Measurements from ENCODE around the gene GSTM1.
A peak's percentile ranks its signal among the peaks of the same experiment; 100 is the strongest.

GSTM1 gene

DNA sequence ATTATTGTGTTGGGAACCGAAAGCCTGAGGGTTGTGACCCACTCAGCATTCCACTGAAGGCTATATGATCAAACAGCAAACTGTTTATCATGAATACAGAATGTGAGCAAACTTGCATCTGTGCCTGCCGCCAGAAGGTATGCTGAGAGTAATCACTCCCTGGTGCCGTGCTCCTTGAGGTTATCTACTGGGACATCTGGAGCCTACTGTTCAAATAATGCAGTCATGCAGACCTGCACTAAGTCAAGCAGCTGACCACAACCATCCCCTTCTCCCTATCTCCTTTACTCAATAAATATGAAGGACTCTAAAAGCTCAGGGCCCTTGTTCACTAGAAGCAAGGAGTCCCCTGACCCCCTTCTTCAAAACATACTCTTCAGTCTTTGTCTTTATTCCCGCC, 37.9 kb downstream of the GSTM1 start:
- H3K9me3 Mint-ChIP-seq, result no peaks in the 10 kb centered on the region
- ATAC-seq, result no peak
- no peaks in the 10 kb centered on the region for H3K4me1 Mint-ChIP-seq
- peaks cover 9% of the 10 kb centered on the region for H3K27me3 Mint-ChIP-seq
- H3K4me3 Mint-ChIP-seq, result no peak overlapping the region
- no peak overlapping the region for H3K27ac Mint-ChIP-seq
- H3K36me3 Mint-ChIP-seq, result no peaks in the 10 kb centered on the region

DNA sequence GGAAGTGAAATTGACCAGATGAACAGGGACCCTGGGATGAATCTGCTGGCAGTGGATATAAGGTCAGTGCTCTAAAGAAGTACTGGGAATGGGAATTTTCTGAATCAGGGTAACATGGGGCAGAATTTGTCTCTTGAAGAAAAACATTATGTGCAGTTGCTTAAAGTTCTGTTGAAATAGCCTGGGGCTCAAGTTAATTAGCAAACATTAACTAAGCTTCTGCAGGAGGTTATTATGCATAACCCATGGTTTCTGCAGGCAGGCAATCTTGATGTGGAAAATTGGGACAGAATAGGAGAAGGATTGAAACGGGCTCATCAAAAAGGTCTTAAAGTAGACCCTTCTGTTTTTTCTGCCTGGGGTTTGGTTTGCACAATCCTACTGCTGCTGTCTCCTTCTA, 38.4 kb downstream of the GSTM1 start:
- Mint-ChIP-seq H3K36me3 (no peaks in the 10 kb centered on the region), H3K4me1 (no peaks in the 10 kb centered on the region), H3K27me3 (peaks cover 9% of the 10 kb centered on the region), H3K4me3 (no peak overlapping the region), H3K9me3 (no peaks in the 10 kb centered on the region), H3K27ac (no peak overlapping the region)
- ATAC-seq, result no peak

- no peak for ATAC-seq
- no peaks in the 10 kb centered on the region for H3K36me3 Mint-ChIP-seq
- H3K9me3 Mint-ChIP-seq, result no peaks in the 10 kb centered on the region
- H3K4me3 Mint-ChIP-seq, result no peak overlapping the region
- H3K4me1 Mint-ChIP-seq, result no peaks in the 10 kb centered on the region
- peaks cover 16% of the 10 kb centered on the region for H3K27me3 Mint-ChIP-seq
- no peak overlapping the region for H3K27ac Mint-ChIP-seq
Observed at GRCh38 chr1:109726728-109727373, 39.2 kb downstream of the GSTM1 start.

DNA sequence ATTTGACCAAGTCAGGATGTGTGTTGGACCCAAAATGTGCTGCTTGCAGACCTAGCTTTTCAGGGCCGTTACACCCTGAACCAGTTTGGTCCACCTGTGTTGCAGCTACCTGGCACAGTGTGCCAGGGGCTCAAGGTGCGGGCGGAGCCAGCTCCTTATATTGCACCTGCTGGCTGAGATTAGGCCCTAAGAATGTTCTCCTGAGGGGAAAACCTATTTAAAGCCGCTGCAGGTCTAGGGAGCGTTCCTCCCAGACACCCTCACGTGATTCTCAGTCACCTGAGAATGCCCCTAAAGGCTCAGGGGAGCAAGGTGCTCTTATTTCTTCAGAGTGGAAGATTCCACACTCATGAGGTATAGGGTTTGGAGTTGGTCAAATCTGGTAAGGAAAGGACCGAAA, 41.3 kb downstream of the GSTM1 start:
- Mint-ChIP-seq H3K27me3 (peaks cover 18% of the 10 kb centered on the region), H3K9me3 (no peaks in the 10 kb centered on the region), H3K4me1 (no peaks in the 10 kb centered on the region), H3K36me3 (no peaks in the 10 kb centered on the region), H3K4me3 (no peak overlapping the region), H3K27ac (no peak overlapping the region)
- ATAC-seq, result no peak

GRCh38 chr1:109730666-109731065, 43.0 kb downstream of the GSTM1 start:
- no peak overlapping the region for H3K27ac Mint-ChIP-seq
- no peak for ATAC-seq
- H3K9me3 Mint-ChIP-seq, result no peaks in the 10 kb centered on the region
- peaks cover 18% of the 10 kb centered on the region for H3K27me3 Mint-ChIP-seq
- no peaks in the 10 kb centered on the region for H3K36me3 Mint-ChIP-seq
- no peaks in the 10 kb centered on the region for H3K4me1 Mint-ChIP-seq
- H3K4me3 Mint-ChIP-seq, result no peak overlapping the region

DNA sequence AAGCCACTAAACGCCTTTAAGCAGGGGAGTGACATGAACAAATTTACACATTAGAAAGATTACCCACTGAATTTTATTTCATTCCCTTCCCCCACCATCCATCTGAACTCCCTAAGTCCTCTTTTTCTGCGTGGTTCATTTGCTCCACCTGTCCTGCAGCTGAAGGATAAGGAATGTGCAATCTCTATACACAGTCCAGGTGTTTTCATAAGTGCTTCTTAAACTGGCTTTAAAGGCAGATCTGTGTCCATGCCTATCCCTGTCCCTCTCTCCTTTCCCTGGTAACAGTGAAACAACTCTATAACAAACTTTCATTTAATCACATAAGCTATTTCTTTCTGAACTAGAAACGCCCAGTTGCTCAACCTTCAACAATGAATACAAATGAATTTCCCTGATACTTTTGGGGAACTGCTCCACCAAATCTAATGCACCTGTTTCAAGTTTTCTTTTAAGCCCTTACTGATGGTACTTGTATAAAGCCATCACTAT, 44.8 kb downstream of the GSTM1 start:
- Mint-ChIP-seq H3K36me3 (no peaks in the 10 kb centered on the region), H3K9me3 (no peaks in the 10 kb centered on the region), H3K4me3 (no peak overlapping the region), H3K27me3 (peaks cover 10% of the 10 kb centered on the region), H3K27ac (no peak overlapping the region), H3K4me1 (no peaks in the 10 kb centered on the region)
- ATAC-seq, result no peak

DNA sequence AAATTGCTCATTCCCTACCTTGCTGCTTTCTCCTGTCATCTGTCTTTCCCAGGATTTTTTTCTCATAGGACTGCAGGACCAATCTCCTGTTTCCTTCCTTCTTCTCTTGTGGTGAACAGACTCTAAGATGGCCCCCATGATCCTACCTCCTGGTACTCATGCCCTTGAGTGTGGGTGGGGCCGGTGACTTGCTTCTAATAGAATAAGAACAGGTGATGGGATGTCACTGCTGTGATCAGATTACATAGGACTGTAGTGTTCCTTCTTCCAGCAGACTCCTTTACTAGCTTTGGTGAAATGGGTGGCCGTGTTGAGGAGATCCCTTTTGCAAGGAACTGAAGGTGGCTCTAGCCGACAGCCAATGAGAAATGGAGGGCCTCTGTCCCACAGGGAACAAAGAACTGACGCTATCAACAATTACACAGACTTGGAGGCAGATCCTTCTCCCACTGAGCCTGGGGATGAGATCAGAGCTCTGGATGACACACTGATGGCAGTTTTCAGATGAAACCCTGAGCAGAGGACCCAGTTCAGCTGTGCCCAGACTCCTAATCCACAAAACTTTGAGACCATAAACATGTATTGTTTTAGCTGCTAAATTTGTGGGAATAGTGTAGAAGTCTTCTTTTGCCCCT, 45.7 kb downstream of the GSTM1 start:
- no peaks in the 10 kb centered on the region for H3K4me1 Mint-ChIP-seq
- H3K27me3 Mint-ChIP-seq, result peaks cover 9% of the 10 kb centered on the region
- H3K4me3 Mint-ChIP-seq, result no peak overlapping the region
- no peak overlapping the region for H3K27ac Mint-ChIP-seq
- ATAC-seq, result no peak
- H3K9me3 Mint-ChIP-seq, result no peaks in the 10 kb centered on the region
- no peaks in the 10 kb centered on the region for H3K36me3 Mint-ChIP-seq

DNA sequence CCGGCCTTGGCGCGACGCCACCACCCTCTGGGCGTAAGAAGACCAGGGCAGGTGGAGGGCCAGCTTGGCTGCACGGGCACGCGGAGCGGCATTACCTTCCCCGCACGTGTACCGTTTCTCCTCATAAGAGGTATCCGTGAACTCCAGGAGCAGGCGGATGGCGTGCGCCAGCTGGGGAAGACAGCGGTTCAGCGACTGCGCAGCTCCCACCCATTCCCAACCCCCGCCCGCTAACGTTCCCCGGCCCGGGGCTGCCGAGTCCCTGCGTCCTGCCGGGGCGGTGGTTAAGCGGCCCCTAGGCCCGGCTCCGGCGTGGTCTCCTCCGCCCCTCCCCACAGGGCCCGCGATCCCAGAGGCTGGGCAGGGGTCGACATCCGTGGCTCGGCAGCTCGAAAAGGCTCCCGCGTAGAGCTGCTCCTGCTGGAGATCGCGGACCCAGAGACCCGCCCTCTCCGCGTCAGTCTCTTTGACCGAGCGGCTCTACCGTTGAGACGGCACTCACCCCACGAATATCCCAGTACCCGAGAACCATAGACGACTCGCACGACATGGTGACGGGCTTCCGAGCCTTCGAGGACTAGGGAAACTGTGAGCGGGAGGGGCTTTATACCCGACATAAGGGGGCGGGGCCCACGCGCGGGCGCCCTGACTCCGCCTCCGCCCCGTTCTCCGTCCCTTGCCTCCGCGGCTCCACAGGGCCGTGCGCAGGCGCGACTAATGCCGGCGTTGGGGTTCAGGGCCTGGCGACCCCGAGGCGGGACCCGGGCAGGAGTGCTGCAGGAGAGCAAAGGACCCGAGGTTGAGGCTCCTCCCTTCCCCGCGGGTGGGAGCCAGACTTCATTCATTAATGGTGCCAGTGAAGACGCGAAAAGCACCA, 52.4 kb downstream of the GSTM1 start:
- peak overlapping the region; percentile 81 for H3K4me3 Mint-ChIP-seq
- ATAC-seq, result peak; percentile 95
- H3K9me3 Mint-ChIP-seq, result no peaks in the 10 kb centered on the region
- H3K4me1 Mint-ChIP-seq, result peaks cover 13% of the 10 kb centered on the region
- H3K36me3 Mint-ChIP-seq, result no peaks in the 10 kb centered on the region
- peak overlapping the region; percentile 62 for H3K27ac Mint-ChIP-seq
- H3K27me3 Mint-ChIP-seq, result peaks cover 28% of the 10 kb centered on the region

GRCh38 chr1:109740615-109741373, 53.2 kb downstream of the GSTM1 start, which contains the start of gene GSTM3:
TSS of gene GSTM3 (minus strand) at chr1:109741038. CDS start at chr1:109740287, 751 bp downstream.
- H3K27ac Mint-ChIP-seq, result peak within 1 kb of the TSS; percentile 62
- ATAC-seq, result peak; percentile 24
- H3K27me3 Mint-ChIP-seq, result peaks cover 28% of the 10 kb centered on the region
- no peaks in the 10 kb centered on the region for H3K9me3 Mint-ChIP-seq
- no peaks in the 10 kb centered on the region for H3K36me3 Mint-ChIP-seq
- peak within 1 kb of the TSS; percentile 81 for H3K4me3 Mint-ChIP-seq
- H3K4me1 Mint-ChIP-seq, result peaks cover 13% of the 10 kb centered on the region

Data from stimulated activated memory B cell treated with anti-CD40 and anti-IgM and Interleukin-4, amounts not matched to agents 10 μg/mL and 1 μg/mL and 100 μg/mL, for 72 hours (primary cell).